Left kidney (tissue), 2 donors: ENCODE results near the gene TPSAB1. TPM values are rescaled to one million over a fixed set of nuclear protein-coding genes. Genes with fewer than 3 reads are reported as not detected.

Experiments used
- DNase-seq: peaks from one replicate; pipeline ENCODE4 v3.0.0-alpha.2; 2013
- polyA plus RNA-seq: library from polyadenylated mRNA; unstranded; fragments of 120-200 nt; gene quantifications from one replicate; pipeline ENCODE4 v1.2.1, GENCODE V29; 2013; ENCODE audit not compliant: insufficient read length

TPSAB1 gene
- polyA plus RNA-seq, 1 donor = not detected

DNA sequence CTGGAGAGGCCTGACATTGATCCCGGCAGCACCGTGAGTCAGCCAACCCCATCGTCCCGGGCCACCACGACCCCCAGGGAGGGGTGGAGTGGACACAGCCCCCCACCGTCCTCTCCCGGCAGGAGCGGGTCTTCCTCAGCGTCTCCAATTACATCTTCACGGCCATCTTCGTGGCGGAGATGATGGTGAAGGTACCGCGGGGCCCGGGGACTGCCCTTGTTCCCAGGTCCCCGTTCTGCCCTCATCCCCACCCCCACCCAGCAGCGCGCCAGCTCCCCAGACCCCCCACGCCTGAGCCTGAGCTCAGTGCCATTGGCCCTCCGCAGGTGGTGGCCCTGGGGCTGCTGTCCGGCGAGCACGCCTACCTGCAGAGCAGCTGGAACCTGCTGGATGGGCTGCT is 30.0 kb upstream of the TPSAB1 start:
- no peak for DNase-seq

DNA sequence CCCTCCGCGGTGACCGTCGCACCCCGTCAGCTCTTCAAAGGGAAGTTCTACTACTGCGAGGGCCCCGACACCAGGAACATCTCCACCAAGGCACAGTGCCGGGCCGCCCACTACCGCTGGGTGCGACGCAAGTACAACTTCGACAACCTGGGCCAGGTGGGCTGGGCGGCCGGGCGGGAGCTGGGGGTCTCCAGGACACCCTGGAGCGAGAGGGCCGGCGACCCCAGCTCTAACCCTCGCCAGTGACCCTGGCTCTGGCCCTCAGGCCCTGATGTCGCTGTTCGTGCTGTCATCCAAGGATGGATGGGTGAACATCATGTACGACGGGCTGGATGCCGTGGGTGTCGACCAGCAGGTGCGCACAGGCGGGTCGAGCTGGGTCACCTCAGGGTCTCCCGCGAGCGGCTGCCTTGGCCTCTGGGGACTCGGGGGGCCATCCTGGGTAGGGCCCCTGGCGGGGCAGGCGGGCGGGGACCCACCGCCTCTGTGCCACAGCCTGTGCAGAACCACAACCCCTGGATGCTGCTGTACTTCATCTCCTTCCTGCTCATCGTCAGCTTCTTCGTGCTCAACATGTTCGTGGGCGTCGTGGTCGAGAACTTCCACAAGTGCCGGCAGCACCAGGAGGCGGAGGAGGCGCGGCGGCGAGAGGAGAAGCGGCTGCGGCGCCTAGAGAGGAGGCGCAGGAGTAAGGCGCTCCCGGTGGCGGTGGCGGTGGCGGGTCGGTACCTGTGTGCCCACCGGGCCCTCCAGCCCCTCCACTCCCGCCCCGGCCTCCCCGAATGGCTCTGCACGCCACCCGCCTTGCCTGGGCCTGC is 28.8 kb upstream of the TPSAB1 start:
- no peak for DNase-seq

DNA sequence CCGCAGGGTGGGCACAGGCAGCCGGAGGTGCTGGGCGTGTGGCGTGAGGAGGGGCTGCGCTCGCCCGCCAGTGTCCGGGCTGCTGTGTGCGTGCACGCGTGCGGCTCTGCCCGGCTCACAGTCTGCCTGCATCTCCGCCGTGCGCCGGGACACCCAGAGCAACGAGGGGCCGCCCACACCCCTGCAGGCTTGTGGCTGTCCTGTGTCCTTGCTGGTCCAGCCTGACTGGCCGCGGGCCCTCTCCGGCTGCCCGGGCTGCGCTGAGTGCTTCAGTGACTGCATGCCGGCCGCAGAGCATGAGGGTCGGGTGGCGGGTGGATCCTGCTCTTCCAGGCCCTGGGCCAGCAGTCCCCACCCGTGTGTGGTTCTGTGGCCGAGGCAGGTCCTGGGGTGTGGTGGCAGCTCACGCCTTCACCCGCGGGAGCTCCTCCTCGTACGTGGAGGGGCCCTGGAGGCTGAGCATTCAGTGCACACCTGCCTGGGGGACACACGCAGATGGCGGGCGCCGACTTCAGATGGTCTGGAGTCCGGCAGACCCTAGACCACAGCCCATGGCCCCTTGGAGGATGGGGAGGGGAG is 27.8 kb upstream of the TPSAB1 start:
- DNase-seq = no peak

DNA sequence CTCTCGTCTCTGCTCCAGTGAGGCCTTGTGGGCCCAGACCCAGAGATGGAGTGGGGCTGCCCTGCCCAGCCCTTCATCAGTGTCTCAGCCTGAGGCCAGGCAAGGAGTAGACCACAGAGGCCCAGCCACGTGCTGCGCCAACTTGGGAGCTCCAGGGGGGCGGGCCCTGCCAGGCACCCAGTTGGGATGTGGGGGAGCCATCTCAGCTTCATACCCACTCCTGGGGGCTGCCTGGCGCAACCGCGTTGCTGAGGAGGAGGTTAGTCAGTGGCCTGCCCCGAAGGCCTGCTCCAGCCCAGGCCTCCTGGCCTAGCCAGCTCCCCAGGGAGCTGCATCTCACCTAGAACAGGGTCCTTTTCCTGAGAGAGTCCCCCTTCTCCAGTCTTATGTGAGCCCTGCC is 27.3 kb upstream of the TPSAB1 start:
- no peak for DNase-seq

DNA sequence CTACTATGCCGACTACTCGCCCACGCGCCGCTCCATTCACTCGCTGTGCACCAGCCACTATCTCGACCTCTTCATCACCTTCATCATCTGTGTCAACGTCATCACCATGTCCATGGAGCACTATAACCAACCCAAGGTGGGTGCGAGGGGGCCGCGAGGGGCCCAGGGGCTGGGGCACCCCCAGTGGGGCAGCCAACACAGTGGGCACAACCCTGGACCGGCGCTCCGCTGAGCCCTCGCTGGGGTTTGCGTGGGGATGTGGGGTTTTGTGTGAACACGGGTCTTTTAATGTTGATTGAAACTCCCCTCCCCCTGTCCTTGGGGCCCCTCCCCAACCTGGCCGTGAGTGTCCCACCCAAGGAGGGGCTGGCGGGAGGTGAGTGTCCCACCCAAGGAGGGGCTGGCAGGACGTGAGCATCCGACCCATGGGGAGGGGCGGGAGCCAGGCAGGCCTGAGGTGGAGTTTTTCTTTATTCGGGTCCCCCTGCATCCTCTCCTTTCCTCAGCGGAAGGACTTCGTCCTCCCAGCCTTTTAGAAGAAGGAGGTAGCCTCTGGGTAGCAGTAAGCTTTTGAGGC is 26.6 kb upstream of the TPSAB1 start:
- DNase-seq = no peak

DNA sequence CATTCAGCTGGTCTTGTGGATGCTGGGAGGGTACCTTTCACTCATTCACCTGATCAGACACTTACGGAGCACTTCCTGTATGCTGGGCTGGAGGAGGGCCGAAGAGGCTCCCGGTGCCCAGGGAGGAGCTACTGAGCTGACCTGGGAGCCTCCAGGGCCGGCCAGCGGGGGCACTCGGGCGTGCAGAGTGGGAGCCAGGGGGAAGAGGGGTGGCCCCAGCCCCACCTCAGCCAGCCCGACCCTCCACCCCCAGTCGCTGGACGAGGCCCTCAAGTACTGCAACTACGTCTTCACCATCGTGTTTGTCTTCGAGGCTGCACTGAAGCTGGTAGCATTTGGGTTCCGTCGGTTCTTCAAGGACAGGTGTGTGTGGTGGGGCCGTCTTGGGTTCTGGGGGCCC is 25.8 kb upstream of the TPSAB1 start:
- no peak for DNase-seq

DNA sequence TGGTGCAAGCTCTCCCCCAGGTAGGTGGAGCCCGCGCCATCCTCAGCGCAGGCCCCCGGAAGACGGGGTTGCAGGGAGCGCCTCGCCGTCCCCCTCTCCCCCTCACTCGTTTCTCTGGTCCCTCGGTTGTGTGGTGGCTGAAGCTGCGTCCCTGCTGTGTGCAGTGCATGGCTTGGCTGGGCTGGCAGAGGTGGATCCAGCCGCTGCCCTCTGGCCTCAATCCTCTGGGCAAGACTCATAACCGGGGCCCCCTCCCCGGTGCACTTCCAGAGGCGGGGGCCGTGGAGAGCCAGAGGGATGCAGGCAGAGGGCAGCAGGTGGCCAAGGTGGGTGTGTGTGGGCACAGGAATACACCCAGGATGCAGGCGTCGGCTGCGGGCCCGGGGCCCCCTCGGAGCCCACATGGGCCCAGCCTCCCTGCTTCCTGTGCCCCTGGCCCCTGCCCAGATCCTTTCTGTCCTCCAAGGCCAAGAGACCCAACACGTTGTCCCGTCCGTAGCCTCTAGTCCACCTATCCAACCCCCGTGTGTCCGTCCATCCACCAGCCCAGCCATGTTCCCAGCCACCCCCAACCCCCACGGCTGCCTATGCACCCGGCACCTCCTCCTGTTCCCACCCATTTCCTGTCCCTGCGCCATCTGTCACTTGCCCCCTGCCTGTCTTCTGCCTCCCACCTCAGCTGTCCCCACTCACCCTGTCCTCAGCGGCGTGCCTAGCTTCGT is 24.8 kb upstream of the TPSAB1 start:
- DNase-seq = no peak

DNA sequence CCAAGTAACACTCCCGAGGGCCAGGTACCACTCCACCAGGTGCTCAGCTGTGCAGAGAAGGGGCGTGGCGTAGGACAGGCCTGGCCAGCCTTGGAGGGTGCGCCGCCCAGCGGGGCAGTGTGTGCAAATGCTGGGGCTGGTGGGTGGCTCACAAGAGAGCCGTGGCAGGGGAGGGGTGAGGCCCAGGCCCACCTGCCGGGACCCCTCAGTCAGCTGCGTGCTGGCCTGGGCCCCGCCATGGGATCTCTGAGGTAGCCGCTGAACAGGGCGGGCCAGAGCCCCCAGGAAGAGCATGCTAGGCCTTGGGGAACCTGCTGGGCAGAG is 24.2 kb upstream of the TPSAB1 start:
- DNase-seq = no peak

DNA sequence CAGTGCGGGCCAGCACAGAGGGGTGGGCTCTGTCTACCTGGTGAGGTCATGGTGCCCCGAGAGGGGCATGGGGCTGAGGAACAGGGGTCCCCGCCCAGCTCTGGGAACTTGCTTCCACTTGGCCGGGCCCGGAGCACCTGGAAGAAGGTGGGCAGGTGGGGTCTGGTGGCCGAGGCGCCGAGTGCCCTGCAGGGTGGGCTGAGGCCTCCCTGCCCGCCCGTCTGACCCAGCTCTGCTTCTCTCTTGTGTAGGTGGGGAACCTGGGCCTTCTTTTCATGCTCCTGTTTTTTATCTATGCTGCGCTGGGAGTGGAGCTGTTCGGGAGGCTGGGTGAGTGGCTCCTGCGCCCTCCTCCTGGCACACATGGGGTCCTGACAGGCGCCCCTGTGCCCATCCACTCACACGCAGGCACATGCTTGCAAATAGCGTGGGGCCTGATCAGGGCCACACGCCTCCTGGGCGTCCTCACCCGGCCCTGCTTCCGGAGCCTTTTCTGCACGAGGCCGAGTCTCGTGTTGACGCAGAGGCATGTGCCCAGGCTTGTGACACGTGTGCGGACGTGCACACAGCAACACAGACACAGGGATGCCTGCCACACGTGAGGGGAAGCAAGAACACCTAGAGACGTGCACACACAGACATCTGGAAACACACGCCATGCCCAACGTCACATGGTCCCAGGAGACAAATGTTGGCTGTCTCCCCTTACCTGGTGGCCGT is 23.7 kb upstream of the TPSAB1 start:
- no peak for DNase-seq

DNA sequence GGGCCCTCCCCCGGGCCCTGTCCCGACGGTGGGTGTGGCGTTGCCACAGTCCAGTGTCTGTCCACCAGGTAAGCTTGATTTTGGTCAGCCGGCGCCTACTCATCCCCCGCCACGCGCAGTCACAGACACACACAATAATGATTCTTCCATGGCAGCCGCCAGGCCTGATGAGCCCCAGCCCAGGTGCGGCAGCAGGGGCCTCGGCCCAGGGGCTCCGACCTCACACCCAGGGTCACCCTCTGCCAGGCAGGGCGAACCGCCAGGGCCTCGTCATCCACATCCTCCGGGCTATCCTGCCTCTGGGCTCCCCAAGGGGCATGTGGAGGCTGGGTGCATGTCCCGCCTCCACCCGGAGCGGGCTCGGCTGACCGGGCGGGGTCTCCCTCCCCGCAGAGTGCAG is 23.0 kb upstream of the TPSAB1 start:
- no peak for DNase-seq

DNA sequence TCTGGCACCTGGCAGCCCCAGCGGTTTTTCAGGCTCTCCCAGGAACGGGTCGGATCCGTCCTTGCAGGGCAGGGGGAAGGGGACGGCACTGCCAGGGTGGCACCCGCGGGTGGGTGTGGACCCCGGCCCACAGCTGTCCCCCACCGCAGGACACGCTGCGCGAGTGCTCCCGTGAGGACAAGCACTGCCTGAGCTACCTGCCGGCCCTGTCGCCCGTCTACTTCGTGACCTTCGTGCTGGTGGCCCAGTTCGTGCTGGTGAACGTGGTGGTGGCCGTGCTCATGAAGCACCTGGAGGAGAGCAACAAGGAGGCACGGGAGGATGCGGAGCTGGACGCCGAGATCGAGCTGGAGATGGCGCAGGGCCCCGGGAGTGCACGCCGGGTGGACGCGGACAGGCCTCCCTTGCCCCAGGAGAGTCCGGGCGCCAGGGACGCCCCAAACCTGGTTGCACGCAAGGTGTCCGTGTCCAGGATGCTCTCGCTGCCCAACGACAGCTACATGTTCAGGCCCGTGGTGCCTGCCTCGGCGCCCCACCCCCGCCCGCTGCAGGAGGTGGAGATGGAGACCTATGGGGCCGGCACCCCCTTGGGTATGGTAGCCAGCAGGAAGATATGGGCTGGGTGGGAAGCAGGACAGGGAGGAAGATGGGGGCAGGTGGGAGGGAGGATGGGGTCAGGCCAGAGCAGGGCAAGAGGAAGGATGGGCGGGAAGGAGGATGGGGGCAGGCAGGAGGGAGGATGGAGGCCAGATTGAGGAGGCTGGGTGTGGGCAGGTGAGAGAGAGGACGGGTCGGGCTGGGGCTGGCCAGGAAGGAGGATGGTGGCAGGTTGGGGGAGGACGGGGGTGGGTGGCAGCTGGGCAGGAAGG is 22.2 kb upstream of the TPSAB1 start:
- no peak for DNase-seq

DNA sequence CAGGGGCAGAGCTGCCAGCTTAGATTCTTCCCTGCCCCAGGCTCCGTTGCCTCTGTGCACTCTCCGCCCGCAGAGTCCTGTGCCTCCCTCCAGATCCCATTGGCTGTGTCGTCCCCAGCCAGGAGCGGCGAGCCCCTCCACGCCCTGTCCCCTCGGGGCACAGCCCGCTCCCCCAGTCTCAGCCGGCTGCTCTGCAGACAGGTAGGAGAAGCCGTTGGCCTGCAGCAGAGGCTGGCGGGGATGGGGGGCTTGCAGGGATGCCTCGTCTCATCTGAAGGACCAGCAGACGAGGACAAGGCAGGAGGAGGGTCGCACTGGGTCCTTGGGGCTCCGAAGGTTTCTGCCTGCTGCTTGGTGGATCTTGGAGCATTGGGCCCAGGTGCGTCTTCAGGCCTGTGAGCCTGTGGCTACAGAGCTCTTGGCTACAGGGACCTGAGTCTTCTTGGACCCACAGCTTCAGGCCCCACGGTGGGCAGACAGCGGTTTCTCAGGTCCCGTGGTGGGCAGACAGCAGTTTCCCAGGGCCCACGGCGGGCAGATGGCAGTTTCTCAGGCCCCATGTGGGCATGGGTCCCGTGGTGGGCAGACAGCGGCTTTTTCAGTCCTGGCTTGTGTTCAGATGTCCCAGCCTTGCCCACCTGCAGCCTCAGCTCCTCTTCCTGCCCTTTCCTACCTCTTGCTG is 21.4 kb upstream of the TPSAB1 start:
- no peak for DNase-seq

DNA sequence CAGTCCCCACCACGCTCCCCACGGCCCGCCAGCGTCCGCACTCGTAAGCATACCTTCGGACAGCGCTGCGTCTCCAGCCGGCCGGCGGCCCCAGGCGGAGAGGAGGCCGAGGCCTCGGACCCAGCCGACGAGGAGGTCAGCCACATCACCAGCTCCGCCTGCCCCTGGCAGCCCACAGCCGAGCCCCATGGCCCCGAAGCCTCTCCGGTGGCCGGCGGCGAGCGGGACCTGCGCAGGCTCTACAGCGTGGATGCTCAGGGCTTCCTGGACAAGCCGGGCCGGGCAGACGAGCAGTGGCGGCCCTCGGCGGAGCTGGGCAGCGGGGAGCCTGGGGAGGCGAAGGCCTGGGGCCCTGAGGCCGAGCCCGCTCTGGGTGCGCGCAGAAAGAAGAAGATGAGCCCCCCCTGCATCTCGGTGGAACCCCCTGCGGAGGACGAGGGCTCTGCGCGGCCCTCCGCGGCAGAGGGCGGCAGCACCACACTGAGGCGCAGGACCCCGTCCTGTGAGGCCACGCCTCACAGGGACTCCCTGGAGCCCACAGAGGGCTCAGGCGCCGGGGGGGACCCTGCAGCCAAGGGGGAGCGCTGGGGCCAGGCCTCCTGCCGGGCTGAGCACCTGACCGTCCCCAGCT is 20.3 kb upstream of the TPSAB1 start:
- no peak for DNase-seq

DNA sequence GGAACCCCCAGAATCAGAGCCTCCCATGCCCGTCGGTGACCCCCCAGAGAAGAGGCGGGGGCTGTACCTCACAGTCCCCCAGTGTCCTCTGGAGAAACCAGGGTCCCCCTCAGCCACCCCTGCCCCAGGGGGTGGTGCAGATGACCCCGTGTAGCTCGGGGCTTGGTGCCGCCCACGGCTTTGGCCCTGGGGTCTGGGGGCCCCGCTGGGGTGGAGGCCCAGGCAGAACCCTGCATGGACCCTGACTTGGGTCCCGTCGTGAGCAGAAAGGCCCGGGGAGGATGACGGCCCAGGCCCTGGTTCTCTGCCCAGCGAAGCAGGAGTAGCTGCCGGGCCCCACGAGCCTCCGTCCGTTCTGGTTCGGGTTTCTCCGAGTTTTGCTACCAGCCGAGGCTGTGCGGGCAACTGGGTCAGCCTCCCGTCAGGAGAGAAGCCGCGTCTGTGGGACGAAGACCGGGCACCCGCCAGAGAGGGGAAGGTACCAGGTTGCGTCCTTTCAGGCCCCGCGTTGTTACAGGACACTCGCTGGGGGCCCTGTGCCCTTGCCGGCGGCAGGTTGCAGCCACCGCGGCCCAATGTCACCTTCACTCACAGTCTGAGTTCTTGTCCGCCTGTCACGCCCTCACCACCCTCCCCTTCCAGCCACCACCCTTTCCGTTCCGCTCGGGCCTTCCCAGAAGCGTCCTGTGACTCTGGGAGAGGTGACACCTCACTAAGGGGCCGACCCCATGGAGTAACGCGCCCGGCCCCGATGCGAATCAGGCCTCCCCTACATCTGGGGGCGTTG is 19.5 kb upstream of the TPSAB1 start:
- DNase-seq = no peak

DNA sequence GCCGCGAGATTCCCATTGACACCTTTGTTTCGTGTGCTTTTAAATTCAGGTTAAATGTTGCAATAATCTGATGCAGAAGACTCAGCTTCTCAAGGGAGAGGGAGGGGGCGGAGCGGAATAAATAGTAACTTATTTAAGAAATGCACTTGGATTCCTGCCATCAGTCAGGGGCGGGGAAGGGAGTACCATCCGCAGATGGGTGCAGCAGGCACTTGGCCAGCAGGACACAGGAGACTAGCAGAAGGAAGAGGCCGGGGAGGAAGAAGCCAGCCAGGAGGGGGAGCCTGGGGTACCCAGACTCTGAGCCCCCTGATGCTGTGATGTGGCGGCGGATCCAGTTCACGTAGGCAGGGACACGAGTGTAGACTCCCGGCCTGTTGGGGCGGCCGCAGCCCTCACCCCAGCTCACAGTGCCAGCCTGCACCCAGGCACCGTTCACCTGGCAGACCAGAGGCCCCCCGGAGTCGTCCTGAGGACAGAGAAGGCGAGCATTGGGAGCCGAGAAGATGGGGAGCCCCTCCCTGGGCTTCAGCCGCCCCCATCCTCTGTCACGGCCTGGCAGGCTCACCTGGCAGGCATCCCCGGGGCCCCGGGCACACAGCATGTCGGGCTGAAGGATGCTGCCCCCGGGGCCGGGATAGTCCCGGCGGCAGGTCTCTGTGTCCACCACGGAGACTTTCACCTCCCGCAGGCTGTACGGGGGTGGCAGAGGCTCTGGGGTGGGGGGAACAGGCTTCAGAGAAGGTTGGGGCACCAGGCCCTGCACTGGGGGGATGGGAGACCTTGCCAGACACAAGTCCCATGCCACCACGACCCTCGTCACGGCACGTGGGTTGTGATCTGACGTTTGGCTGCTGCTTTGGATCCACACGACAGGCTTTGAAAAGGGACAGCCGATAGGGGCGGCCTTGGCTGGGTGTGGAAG is 18.6 kb upstream of the TPSAB1 start:
- DNase-seq = no peak

DNA sequence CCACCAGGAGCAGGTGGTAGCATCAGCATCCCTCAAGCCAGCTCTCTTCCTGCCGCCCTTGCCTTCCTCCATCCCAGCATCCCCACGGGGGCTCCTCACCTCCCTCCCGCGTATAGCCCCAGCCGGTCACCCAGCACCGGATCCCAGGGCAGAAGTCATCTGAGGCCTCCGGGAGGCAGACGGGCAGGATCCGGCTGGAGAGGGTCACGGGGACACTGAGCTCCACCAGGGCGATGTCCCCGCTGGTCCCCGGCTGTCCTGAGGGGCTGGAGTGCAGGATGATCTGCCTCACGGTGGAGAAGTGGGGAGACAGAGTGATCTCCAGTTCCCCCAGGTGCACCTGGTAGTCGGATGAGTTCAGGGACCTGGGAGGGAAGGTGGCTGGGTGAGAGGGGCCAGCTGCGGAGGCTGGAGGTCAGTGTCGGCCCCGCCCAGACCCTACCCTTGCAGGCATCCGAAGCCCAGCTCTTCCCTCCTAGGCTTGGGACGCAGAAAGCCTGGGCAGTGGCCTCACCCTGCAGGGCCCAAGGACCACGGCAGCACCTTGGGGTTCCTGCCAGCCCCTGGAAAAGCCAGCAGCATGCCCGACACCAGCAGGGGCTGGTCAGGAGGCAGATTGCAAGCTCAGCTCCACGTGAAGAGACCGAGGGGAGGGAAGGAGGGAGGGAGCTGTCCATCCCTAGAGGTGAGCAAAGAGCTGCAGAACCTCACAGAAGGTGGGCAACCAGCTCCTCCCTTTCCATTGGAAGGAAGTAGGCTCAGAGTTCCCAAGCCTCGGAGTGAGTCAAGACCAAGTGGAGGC is 17.8 kb upstream of the TPSAB1 start:
- no peak for DNase-seq
